Measurements from ENCODE around the gene DUS1L.
A peak's percentile ranks its signal among the peaks of the same experiment; 100 is the strongest.

Gene DUS1L

GRCh38 chr17:82031303-82031884 lies 34.2 kb downstream of the DUS1L start, which contains the start of gene RAC3:
TSS of gene RAC3 (plus strand) at chr17:82031678. CDS start at chr17:82031762, 84 bp downstream.
- peak; percentile 65 for DNase-seq (ENCODE audit: low read depth)
- TF ChIP-seq MAX (IDR thresholded peaks at IDR 0.05; ENCODE audit: low read depth, low read length) (no peak), POLR2A (IDR thresholded peaks at IDR 0.05; ENCODE audit: extremely low read depth, insufficient read length) (peak; percentile 38), CTCF (IDR thresholded peaks at IDR 0.05; ENCODE audit: low read depth, low read length) (no peak), MYC (IDR thresholded peaks at IDR 0.05; ENCODE audit: low read depth, low read length) (no peak)
- peak within 1 kb of the TSS; percentile 49 for H3K4me3 ChIP-seq (ENCODE audit: low read depth, low read length)

DNA sequence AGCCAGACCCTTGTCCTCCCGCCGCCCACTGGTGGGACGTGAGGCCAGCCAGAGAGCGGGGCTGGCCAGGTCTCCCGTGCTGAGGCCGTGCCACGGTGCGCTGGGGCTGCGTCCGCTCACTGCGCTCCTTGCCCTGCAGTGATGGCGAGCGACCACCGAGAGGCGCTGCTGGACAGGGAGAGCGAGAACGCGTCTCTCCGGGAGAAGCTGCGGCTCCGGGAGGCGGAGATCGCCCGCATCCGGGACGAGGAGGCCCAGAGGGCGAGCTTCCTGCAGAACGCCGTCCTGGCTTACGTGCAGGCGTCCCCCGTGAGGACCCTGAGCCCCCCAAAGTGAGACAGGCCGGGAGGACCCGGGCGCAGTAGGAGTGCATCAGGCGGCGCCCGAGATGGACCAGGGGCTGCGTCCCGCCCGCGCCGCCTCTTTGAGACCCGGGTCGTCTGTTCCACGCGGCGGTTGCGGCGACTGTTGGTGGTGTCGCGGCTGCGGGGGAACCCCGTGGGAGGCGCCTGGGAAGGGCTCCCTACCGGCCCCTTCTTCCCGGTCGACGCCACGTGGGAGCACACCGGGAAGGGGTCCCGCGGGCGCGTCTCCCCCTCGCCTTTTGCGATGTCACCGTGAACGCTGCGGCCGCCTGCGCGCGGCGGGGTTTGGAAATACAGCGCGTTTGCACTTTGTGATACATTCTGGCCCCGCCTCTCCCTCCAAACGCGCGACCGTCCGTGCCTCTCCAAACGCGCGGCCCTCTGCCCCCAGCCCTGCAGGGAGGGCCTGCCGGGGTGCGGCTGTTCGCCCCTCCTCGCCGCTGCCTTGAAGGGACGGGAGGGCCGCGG lies 34.9 kb downstream of the DUS1L start:
- TF ChIP-seq POLR2A (IDR thresholded peaks at IDR 0.05; ENCODE audit: extremely low read depth, insufficient read length) (peak; percentile 35), MYC (IDR thresholded peaks at IDR 0.05; ENCODE audit: low read depth, low read length) (peak; percentile 30), CTCF (IDR thresholded peaks at IDR 0.05; ENCODE audit: low read depth, low read length) (peak; percentile 32), MAX (IDR thresholded peaks at IDR 0.05; ENCODE audit: low read depth, low read length) (peak; percentile 55; the same call in 1 of the 2 replicates)
- H3K4me3 ChIP-seq (ENCODE audit: low read depth, low read length), result peak overlapping the region; percentile 42
- peak; percentile 90 for DNase-seq (ENCODE audit: low read depth)

DNA sequence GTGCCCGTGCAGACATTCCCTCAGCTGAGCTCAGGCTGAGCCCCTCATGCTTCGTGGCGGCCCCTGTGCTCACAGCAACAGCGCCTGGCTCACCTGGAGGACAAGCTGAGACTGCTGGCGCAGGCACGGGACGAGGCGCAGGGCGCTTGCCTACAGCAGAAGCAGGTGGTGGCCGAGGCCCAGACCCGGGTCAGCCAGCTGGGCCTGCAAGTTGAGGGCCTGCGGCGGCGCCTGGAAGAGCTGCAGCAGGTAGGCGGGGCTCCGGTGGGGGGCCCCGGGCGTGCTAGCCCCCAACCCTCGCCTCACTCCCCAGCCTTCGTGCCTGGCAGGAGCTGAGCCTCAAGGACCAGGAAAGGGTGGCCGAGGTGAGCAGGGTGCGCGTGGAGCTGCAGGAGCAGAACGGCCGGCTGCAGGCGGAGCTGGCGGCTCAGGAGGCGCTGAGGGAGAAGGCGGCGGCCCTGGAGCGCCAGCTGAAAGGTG lies 35.6 kb downstream of the DUS1L start:
- DNase-seq (ENCODE audit: low read depth), result no peak
- TF ChIP-seq MYC (IDR thresholded peaks at IDR 0.05; ENCODE audit: low read depth, low read length) (no peak), MAX (IDR thresholded peaks at IDR 0.05; ENCODE audit: low read depth, low read length) (no peak), POLR2A (IDR thresholded peaks at IDR 0.05; ENCODE audit: extremely low read depth, insufficient read length) (no peak), CTCF (IDR thresholded peaks at IDR 0.05; ENCODE audit: low read depth, low read length) (no peak)
- H3K4me3 ChIP-seq (ENCODE audit: low read depth, low read length), result no peak overlapping the region

DNA sequence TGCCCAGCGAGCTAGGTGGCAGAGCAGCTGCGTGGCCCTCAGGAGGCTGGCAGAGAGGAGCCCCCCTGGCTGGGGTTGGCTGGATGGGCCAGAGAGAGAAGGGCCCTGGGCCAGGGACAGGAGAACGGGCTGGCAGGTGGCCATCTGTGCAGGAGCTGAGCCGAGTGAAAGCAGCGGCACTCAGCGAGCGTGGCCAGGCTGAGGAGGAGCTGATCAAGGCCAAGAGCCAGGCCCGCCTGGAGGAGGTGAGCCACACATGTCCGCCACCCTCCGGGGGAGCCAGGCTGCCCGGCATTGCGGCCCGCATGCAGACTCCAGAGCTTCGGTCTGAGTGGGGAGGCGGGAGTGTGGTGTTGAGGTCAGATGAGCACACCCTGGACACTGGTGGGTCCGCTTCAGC lies 36.2 kb downstream of the DUS1L start:
- DNase-seq (ENCODE audit: low read depth), result no peak
- TF ChIP-seq MYC (IDR thresholded peaks at IDR 0.05; ENCODE audit: low read depth, low read length), result no peak
- no peak for TF ChIP-seq CTCF (IDR thresholded peaks at IDR 0.05; ENCODE audit: low read depth, low read length)
- no peak for TF ChIP-seq MAX (IDR thresholded peaks at IDR 0.05; ENCODE audit: low read depth, low read length)
- no peak for TF ChIP-seq POLR2A (IDR thresholded peaks at IDR 0.05; ENCODE audit: extremely low read depth, insufficient read length)
- no peak overlapping the region for H3K4me3 ChIP-seq (ENCODE audit: low read depth, low read length)

- no peak for DNase-seq (ENCODE audit: low read depth)
- TF ChIP-seq POLR2A (IDR thresholded peaks at IDR 0.05; ENCODE audit: extremely low read depth, insufficient read length) (no peak), CTCF (IDR thresholded peaks at IDR 0.05; ENCODE audit: low read depth, low read length) (no peak), MAX (IDR thresholded peaks at IDR 0.05; ENCODE audit: low read depth, low read length) (no peak), MYC (IDR thresholded peaks at IDR 0.05; ENCODE audit: low read depth, low read length) (no peak)
- H3K4me3 ChIP-seq (ENCODE audit: low read depth, low read length), result no peak overlapping the region
Observed at GRCh38 chr17:82028966-82029365, 36.6 kb downstream of the DUS1L start.
